Activated CD4-positive, alpha-beta T cell treated with anti-CD3 and anti-CD28 coated beads, Interleukin-2, amount 50 U/mL, for 24 hours (primary cell): Measurements from ENCODE around the gene FBXW4.
A peak's percentile ranks its signal among the peaks of the same experiment; 100 is the strongest.

Source experiments
- DNase-seq, 2 donors: peaks; one replicate each; pipeline ENCODE4 v3.0.0-alpha.2; 2020; ENCODE audit warnings: low read depth in 1 of 2, low spot score in 1 of 2

FBXW4 gene

GRCh38 chr10:101704331-101704730 lies 9.4 kb upstream of the FBXW4 start:
- no peak for DNase-seq

DNA sequence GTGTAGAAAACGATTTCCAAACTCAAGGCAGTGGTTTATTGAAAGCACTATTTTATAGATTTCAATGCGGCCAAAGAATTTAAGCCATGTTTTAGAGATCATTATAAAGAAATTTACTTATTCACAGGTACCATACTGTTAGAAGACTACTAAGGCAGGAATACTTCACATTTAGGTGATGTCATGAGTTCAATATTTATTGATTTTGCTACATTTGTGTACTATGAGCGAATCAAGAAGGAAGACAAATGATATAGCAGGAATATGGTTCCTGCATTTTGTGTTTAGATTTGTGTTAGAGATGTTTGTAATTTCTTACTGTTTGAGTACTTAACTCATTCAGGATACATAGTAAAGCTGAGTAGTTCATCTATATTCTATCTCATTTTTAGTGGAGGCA lies 1.7 kb upstream of the FBXW4 start:
- DNase-seq: no peak

- peak in 1 of 2 donors; percentile 5 for DNase-seq
Measured at GRCh38 chr10:101695404-101695890, 477 bp upstream of the FBXW4 start.

DNA sequence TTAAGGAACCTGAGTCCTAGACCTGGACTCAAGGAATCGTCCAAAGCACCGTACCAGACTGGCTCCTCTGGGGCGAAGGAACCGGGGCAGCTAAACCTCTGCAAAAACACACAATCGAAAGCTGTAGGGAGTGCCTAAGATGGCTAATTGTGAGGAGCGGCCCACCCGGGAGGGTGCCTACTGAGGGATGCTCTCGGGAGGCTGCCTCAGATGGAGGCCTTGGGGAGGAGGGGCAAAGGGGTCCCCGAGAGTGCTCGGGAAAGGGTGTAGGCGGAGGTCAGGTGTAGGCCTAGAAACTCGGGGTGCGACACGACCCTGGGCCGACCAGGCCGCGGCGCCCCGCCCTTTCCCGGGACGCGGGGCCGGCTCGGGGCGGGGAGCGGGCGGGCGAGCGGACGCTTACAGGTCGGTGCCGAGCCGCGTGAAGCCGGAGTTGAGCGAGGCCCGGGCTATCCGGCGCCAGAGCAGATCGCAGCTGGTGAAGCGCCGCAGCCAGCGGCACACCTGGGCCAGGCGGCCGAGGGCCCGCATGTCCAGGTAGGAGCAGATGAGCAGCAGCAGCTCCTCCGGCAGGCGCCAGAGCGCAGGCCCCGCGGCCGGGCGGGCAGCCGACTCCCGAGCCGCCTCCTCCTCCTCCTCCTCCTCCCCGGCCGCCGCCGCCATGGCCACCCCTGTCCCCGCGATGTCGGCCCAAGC lies 844 bp downstream of the FBXW4 start:
- peak; percentile 53 to 57 for DNase-seq

DNA sequence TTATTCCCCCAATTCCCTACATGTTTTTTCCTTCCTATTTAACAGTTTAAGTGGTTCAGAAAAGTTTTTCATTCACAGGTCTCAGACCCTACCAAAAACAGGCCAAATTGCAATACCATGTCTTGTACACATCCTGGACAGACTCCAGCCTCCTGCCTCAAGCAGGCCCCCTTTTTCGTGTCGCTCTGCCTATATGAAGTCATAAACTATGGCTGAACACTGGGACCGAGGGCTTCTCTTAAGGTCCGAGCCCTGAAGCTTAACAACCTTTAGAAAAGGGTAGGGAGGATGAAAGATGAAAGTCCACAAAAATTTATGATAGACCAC lies 1.4 kb downstream of the FBXW4 start:
- DNase-seq: no peak

DNA sequence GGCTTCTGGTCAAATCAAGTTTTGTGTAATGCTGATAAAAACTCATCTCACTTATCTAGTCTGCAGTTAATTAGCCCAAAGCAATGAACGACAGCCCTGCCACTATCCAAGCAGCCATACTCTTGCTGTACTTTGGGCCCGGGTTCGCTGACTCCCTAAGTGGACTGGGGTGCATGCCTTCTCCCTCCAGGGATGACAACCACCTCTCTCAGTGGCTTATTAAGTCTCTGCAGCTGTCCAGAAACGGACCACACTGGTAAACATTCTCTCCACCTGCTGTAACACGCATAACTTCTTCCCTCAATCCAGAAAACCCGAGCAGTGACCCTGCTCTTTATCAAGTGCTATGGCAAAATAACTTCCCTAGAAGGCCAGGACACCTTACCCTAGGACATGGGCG lies 3.9 kb downstream of the FBXW4 start:
- no peak for DNase-seq

DNA sequence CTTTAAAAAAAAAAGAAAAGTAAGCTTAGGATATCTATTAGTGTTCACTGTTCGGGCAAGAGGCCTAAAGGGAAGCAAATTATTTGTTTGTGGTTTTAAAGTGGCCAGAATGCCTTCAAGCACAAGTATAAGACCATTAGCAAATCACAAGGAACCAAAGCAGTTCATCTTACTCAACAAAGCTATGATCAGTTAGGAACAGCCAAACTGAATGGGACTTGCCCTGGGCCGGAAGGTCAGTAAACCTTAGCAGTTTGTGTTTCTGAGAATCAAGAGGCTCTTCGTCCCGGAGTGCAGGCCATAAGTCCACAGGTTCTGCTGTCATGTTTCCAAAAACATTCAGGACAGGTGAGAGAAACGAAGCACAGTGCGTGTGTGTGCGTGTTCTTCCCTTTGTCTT lies 4.5 kb downstream of the FBXW4 start:
- DNase-seq: no peak

- no peak for DNase-seq
Measured at GRCh38 chr10:101687071-101687658, 7.8 kb downstream of the FBXW4 start.

DNA sequence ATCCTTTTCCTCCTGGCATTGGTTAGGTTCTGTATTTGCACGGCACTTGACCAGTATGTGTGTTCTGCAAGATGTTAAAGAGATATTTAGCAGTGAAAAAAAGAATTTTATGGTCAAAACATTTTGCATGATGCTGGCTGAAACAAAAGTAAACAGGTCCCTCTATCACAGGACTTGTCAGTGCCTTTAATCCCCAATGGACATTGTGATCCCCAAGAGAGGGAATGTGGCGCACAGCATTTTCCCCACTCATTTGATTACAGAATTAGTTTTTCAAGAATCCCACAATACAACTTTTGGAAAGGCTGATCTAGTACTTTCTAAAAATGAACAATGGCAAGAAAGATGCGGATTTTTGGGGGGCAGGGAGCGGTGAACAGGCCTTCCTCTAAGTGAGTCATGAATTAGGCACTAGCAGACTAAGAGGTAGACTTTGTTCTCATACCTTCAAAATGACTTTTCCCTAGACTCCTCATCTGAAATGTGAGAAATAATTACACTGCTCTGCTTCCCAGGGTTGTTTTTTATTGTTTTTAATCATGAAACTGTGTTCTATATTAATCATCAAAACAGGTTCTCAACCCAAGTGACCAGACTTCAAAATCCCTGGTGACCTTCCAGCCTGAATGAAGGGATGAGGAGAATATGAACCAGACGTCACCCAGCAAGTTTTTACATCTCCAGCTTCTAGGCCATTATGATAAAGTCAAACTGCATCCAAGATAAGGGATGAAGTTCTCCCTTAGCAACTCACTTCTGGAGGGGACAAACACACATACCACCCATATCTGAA lies 8.6 kb downstream of the FBXW4 start:
- no peak for DNase-seq

GRCh38 chr10:101684782-101685181 lies 10.2 kb downstream of the FBXW4 start:
- no peak for DNase-seq

- no peak for DNase-seq
Measured at GRCh38 chr10:101683276-101683675, 11.7 kb downstream of the FBXW4 start.

GRCh38 chr10:101682172-101682825 lies 12.7 kb downstream of the FBXW4 start:
- DNase-seq: no peak

GRCh38 chr10:101676565-101676964 lies 18.4 kb downstream of the FBXW4 start:
- no peak for DNase-seq

- DNase-seq: no peak
Measured at GRCh38 chr10:101675115-101675514, 19.9 kb downstream of the FBXW4 start.

DNA sequence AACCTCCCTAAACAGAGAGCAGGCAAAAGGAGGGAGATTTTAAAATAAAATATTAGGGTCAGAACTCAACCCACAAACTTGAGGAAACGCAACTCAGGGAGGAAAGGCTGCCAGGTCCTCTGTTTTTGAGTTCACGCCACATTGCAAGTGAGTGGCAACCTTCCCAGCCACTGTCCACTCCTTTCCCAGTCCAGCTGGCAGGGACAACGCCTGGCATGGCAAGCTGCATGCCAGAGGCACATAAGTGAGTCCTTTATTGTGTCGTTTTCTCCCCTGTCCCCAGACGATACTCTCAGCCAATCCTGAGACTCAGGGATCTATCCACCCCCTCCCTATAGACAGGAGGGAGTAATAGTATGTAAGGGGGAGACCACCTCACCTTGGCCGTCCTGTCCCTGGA lies 22.4 kb downstream of the FBXW4 start:
- DNase-seq: no peak

- DNase-seq: no peak
Measured at GRCh38 chr10:101671453-101671852, 23.5 kb downstream of the FBXW4 start.

GRCh38 chr10:101670635-101671034 lies 24.3 kb downstream of the FBXW4 start:
- DNase-seq: no peak

DNA sequence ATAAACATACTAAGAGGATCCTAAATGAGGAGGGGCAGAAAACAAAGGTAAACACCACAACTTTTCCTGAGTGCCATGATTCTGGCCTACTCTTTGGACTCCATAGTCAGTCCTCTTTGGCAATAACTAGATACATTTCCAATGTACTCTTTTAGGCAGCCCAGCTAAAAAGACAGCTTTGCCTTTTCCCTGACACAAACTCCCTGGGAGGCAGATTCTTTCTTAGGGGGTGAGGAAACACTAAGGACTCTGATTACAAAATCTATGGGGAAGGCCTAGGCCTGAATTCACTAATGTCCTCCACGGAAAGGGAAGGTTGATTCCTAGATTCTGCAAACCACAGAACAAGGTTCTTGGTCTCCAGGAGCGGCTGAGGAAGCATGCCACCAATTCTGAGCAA lies 25.8 kb downstream of the FBXW4 start:
- DNase-seq: no peak

GRCh38 chr10:101668566-101668965 lies 26.4 kb downstream of the FBXW4 start:
- no peak for DNase-seq

- no peak for DNase-seq
Measured at GRCh38 chr10:101666083-101666482, 28.9 kb downstream of the FBXW4 start.

DNA sequence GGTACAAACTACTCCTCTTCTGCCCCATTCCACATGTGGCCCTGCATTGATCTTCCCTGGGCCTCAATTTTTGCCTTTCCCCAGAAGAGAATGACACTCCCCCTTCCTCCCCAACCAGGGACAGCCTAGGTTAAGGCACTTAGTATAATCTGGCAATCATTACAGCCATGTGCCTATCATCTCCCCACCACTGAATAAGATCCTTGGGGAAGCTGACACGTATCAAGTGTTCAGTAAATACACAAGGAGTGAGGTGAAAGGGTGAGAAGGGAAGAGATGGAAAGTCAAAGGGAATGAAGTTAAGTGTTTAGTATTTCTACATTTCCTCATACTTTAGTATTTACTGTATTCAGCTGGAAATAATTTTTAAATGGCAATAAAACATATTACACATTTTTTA lies 31.9 kb downstream of the FBXW4 start:
- no peak for DNase-seq

DNA sequence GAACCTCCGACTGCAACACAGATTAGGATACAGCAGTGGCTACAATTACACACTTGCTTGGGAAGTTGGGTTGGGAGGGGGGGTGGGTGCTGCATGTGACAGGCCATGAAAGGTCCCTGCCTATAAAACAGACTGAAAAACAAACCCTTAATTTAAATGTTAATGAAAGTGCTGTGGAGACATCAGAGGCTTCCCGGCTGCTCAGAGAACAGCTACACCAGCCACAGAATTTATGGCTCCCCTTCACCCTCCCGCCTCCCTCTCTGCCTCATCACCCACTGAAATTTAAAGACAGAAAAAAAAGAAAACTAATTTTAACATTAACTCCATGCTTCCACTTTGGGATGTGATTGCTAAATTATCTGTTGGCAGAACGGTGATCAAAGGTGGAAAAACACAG lies 34.7 kb downstream of the FBXW4 start:
- no peak for DNase-seq
